ENCODE results near the gene RHO.

Gene RHO

GRCh38 chr3:129561619-129562248 lies 33.3 kb downstream of the RHO start:
- no peak for DNase-seq

- no peak for DNase-seq
Measured at GRCh38 chr3:129562803-129563202, 34.4 kb downstream of the RHO start.

GRCh38 chr3:129563332-129563731 lies 34.9 kb downstream of the RHO start:
- no peak for DNase-seq

GRCh38 chr3:129563850-129564535 lies 35.6 kb downstream of the RHO start:
- DNase-seq, result no peak

GRCh38 chr3:129564981-129565644 lies 36.7 kb downstream of the RHO start:
- no peak for DNase-seq

- DNase-seq, result no peak
Measured at GRCh38 chr3:129565902-129566301, 37.5 kb downstream of the RHO start.

GRCh38 chr3:129567176-129567705 lies 38.8 kb downstream of the RHO start:
- DNase-seq, result no peak

- no peak for DNase-seq
Measured at GRCh38 chr3:129567939-129568338, 39.5 kb downstream of the RHO start.

GRCh38 chr3:129569856-129570255 lies 41.4 kb downstream of the RHO start:
- DNase-seq, result no peak

GRCh38 chr3:129571605-129572547 lies 43.4 kb downstream of the RHO start:
- DNase-seq, result no peak

GRCh38 chr3:129572603-129573002 lies 44.2 kb downstream of the RHO start:
- no peak for DNase-seq

GRCh38 chr3:129573493-129573892 lies 45.1 kb downstream of the RHO start:
- no peak for DNase-seq

GRCh38 chr3:129574206-129574605 lies 45.8 kb downstream of the RHO start:
- no peak for DNase-seq

- no peak for DNase-seq
Measured at GRCh38 chr3:129575233-129575996, 47.0 kb downstream of the RHO start.

GRCh38 chr3:129575997-129576384 lies 47.6 kb downstream of the RHO start:
- DNase-seq, result no peak

- DNase-seq, result peak; percentile 84
Measured at GRCh38 chr3:129576514-129577352, 48.3 kb downstream of the RHO start.

GRCh38 chr3:129577366-129577765 lies 48.9 kb downstream of the RHO start:
- DNase-seq, result no peak

- DNase-seq, result peak; percentile 60
Measured at GRCh38 chr3:129577925-129578786, 49.7 kb downstream of the RHO start.

- no peak for DNase-seq
Measured at GRCh38 chr3:129579991-129580390, 51.6 kb downstream of the RHO start.

- DNase-seq, result no peak
Measured at GRCh38 chr3:129581623-129582022, 53.2 kb downstream of the RHO start.
